HepG2 (cell line): Measurements from ENCODE around the gene TP53TG5. TPM values are rescaled to one million over a fixed set of nuclear protein-coding genes. Genes with fewer than 3 reads are reported as not detected.
A peak's percentile ranks its signal among the peaks of the same experiment; 100 is the strongest.

ENCODE experiments used
- FOXK2 ChIP-seq: fragments of 450-650 bp; IDR thresholded peaks from 2 replicates; pipeline ENCODE4 v1.6.1; 2016
- NFYC ChIP-seq: IDR thresholded peaks from 2 replicates; pipeline ENCODE4 v1.6.1; 2016; ENCODE audit warnings: missing genetic modification reagents, missing compliant biosample characterization
- PHB2 ChIP-seq: fragments of 450-650 bp; IDR thresholded peaks from 2 replicates; pipeline ENCODE4 v1.6.1; 2018; ENCODE audit not compliant: partially characterized antibody
- RFX1 ChIP-seq: fragments of 450-650 bp; IDR thresholded peaks from 2 replicates; pipeline ENCODE4 v1.6.1; 2017
- SOX5 ChIP-seq: IDR thresholded peaks from 2 replicates; pipeline ENCODE4 v1.6.1; 2016; ENCODE audit warnings: borderline replicate concordance
- SP5 ChIP-seq: IDR thresholded peaks from 2 replicates; pipeline ENCODE4 v1.6.1; 2016; ENCODE audit warnings: low read depth, borderline replicate concordance
- SRSF1 ChIP-seq: fragments of 200-400 bp; formaldehyde crosslinking; optimal IDR thresholded peaks from 2 replicates; pipeline ENCODE3; 2017; ENCODE audit warnings: mild to moderate bottlenecking, low read depth, low read length, moderate library complexity
- THAP11 ChIP-seq: IDR thresholded peaks from 2 replicates; pipeline ENCODE4 v1.6.1; 2016; ENCODE audit warnings: missing biosample characterization, missing genetic modification reagents
- TOPORS ChIP-seq: sonication (generic); formaldehyde crosslinking; IDR thresholded peaks from 2 replicates; pipeline ENCODE4 v1.8.0; 2023; ENCODE audit warnings: mild to moderate bottlenecking, missing genetic modification reagents
- ZFAT ChIP-seq: sonication (generic); formaldehyde crosslinking; conservative IDR thresholded peaks from 2 replicates; pipeline ENCODE4 v1.8.1; 2023; ENCODE audit warnings: missing genetic modification reagents, inconsistent platforms
- ZFP36L1 ChIP-seq: sonication (generic); formaldehyde crosslinking; IDR thresholded peaks from 2 replicates; pipeline ENCODE4 v1.8.0; 2022; ENCODE audit warnings: mild to moderate bottlenecking, missing genetic modification reagents, moderate library complexity
- ZFP36L2 ChIP-seq: sonication (generic); formaldehyde crosslinking; IDR thresholded peaks from 2 replicates; pipeline ENCODE4 v1.4.0; 2020; ENCODE audit warnings: missing genetic modification reagents
- ZNF124 ChIP-seq: sonication (generic); formaldehyde crosslinking; IDR thresholded peaks from 2 replicates; pipeline ENCODE4 v1.4.0; 2020; ENCODE audit warnings: missing genetic modification reagents
- ZNF33A ChIP-seq: sonication (generic); formaldehyde crosslinking; IDR thresholded peaks from 2 replicates; pipeline ENCODE4 v1.5.1; 2020; ENCODE audit warnings: missing genetic modification reagents, mild to moderate bottlenecking, moderate library complexity, borderline replicate concordance
- ZNF343 ChIP-seq: sonication (generic); formaldehyde crosslinking; IDR thresholded peaks from 2 replicates; pipeline ENCODE4 v1.4.0; 2020; ENCODE audit warnings: mild to moderate bottlenecking, missing genetic modification reagents
- ZNF670 ChIP-seq: sonication (generic); formaldehyde crosslinking; IDR thresholded peaks from 2 replicates; pipeline ENCODE4 v1.8.0; 2022; ENCODE audit warnings: mild to moderate bottlenecking, missing genetic modification reagents, borderline replicate concordance
- ZNF709 ChIP-seq: sonication (generic); formaldehyde crosslinking; IDR thresholded peaks from 2 replicates; pipeline ENCODE4 v1.5.0; 2020; ENCODE audit warnings: mild to moderate bottlenecking, missing genetic modification reagents
- ZNF878 ChIP-seq: sonication (generic); formaldehyde crosslinking; IDR thresholded peaks from 2 replicates; pipeline ENCODE4 v1.8.1; 2023; ENCODE audit warnings: mild to moderate bottlenecking, missing genetic modification reagents, moderate library complexity
- ZSCAN9 ChIP-seq: IDR thresholded peaks from 2 replicates; pipeline ENCODE4 v1.6.1; 2016; ENCODE audit warnings: borderline replicate concordance
- polyA plus RNA-seq, 8 experiments: library from polyadenylated mRNA; depleted of rRNA in 3 of 8; stranded (reverse) in 7 of 8; unstranded in 1 of 8; fragments of >200 nt; fragmentation: Illumina TruSeq in 4 of 8; extraction: Trizol in 4 of 8; gene quantifications; 2 replicates each; pipeline versions ENCODE4 v1.2.1 to v1.2.3, GENCODE V29; 2011 to 2016; ENCODE audit warnings: low read depth in 4 of 8, missing spikeins in 1 of 8, mixed read lengths in 1 of 8; ENCODE audit not compliant: insufficient read depth in 1 of 8
- total RNA-seq, 5 experiments: library from RNA; depleted of rRNA; stranded (reverse); fragments of >200 nt; fragmentation: Illumina TruSeq; extraction: Trizol; gene quantifications; 2 replicates each; pipeline ENCODE4 v1.2.3, GENCODE V29; 2016; ENCODE audit warnings: low read depth in 1 of 5
- TF ChIP-seq, protein P1 (sequence below): sonication (generic); formaldehyde crosslinking; conservative IDR thresholded peaks from 2 replicates; pipeline ENCODE4 v1.5.0; 2020; ENCODE audit warnings: missing genetic modification reagents
- TF ChIP-seq, protein P2 (sequence below): sonication (generic); formaldehyde crosslinking; IDR thresholded peaks from 2 replicates; pipeline ENCODE4 v1.5.1; 2020; ENCODE audit warnings: mild to moderate bottlenecking, missing genetic modification reagents, moderate library complexity
- TF ChIP-seq, protein P3 (sequence below): sonication (generic); formaldehyde crosslinking; IDR thresholded peaks from 2 replicates; pipeline ENCODE4 v1.4.0; 2020; ENCODE audit warnings: missing genetic modification reagents
- TF ChIP-seq, protein P4 (sequence below): sonication (generic); formaldehyde crosslinking; IDR thresholded peaks from 2 replicates; pipeline ENCODE4 v1.4.0; 2020; ENCODE audit warnings: mild to moderate bottlenecking, missing genetic modification reagents

Gene TP53TG5
- total and polyA plus RNA-seq, 2 of the 13 experiments (the other 11 are each of a cell fraction or from before 2014, with no cell fraction given), result 0.11 TPM; not detected in 1

DNA sequence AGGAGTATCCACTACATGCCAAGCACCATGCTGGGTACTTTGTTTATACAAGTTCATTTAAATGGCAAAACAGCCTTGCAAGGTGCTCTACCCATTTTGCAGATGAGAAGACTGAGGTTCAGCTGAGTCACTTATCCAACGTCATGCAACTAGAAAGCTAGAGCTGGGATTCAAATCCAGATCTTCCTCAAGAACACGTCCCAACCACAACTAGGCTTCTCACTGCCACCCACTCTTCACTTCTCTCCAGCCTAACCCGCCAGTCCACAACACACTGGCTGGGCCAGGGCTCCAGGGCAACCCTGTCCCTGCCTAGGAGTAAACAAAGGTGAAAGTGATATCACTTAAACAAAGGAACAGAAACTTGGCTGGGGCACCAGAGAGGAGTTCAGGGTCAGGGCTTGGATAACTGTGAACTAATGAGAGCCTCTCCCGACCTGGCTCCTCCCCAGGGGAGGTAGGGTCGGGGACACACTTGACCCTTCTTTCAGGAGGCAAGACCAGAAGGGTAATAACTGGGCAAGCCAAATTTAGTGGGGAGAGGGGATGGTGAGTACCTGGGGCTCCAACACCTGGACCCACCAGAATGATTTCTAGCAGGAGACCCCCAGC lies 37.8 kb downstream of the TP53TG5 start (continued):
- TF ChIP-seq SP5 (CRISPR knock-in tag), result peak; percentile 93
- TF ChIP-seq, protein P1, sequence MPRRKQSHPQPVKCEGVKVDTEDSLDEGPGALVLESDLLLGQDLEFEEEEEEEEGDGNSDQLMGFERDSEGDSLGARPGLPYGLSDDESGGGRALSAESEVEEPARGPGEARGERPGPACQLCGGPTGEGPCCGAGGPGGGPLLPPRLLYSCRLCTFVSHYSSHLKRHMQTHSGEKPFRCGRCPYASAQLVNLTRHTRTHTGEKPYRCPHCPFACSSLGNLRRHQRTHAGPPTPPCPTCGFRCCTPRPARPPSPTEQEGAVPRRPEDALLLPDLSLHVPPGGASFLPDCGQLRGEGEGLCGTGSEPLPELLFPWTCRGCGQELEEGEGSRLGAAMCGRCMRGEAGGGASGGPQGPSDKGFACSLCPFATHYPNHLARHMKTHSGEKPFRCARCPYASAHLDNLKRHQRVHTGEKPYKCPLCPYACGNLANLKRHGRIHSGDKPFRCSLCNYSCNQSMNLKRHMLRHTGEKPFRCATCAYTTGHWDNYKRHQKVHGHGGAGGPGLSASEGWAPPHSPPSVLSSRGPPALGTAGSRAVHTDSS, result 0 out of 2 replicates have a peak, but pooled peaks have one; percentile 66
- TF ChIP-seq, protein P2, sequence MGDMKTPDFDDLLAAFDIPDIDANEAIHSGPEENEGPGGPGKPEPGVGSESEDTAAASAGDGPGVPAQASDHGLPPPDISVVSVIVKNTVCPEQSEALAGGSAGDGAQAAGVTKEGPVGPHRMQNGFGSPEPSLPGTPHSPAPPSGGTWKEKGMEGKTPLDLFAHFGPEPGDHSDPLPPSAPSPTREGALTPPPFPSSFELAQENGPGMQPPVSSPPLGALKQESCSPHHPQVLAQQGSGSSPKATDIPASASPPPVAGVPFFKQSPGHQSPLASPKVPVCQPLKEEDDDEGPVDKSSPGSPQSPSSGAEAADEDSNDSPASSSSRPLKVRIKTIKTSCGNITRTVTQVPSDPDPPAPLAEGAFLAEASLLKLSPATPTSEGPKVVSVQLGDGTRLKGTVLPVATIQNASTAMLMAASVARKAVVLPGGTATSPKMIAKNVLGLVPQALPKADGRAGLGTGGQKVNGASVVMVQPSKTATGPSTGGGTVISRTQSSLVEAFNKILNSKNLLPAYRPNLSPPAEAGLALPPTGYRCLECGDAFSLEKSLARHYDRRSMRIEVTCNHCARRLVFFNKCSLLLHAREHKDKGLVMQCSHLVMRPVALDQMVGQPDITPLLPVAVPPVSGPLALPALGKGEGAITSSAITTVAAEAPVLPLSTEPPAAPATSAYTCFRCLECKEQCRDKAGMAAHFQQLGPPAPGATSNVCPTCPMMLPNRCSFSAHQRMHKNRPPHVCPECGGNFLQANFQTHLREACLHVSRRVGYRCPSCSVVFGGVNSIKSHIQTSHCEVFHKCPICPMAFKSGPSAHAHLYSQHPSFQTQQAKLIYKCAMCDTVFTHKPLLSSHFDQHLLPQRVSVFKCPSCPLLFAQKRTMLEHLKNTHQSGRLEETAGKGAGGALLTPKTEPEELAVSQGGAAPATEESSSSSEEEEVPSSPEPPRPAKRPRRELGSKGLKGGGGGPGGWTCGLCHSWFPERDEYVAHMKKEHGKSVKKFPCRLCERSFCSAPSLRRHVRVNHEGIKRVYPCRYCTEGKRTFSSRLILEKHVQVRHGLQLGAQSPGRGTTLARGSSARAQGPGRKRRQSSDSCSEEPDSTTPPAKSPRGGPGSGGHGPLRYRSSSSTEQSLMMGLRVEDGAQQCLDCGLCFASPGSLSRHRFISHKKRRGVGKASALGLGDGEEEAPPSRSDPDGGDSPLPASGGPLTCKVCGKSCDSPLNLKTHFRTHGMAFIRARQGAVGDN, result no peak; the same call in 1 of the 2 replicates
- TF ChIP-seq SOX5 (CRISPR knock-in tag), result peak; percentile 93
- TF ChIP-seq FOXK2, result peak; percentile 53; the same call in 1 of the 2 replicates
- TF ChIP-seq NFYC, result no peak
- no peak for TF ChIP-seq ZNF709 (CRISPR knock-in tag)
- no peak for TF ChIP-seq ZFP36L2 (CRISPR knock-in tag)
- TF ChIP-seq ZNF124 (CRISPR knock-in tag), result 0 out of 2 replicates have a peak, but pooled peaks have one; percentile 13
- no peak for TF ChIP-seq ZFAT (CRISPR knock-in tag)
- no peak for TF ChIP-seq THAP11 (CRISPR knock-in tag)
- TF ChIP-seq ZSCAN9 (CRISPR knock-in tag), result no peak
- no peak for TF ChIP-seq ZNF670
- peak; percentile 64; the same call in 1 of the 2 replicates for TF ChIP-seq RFX1
- TF ChIP-seq ZNF343 (CRISPR knock-in tag), result no peak
- TF ChIP-seq, protein P3, sequence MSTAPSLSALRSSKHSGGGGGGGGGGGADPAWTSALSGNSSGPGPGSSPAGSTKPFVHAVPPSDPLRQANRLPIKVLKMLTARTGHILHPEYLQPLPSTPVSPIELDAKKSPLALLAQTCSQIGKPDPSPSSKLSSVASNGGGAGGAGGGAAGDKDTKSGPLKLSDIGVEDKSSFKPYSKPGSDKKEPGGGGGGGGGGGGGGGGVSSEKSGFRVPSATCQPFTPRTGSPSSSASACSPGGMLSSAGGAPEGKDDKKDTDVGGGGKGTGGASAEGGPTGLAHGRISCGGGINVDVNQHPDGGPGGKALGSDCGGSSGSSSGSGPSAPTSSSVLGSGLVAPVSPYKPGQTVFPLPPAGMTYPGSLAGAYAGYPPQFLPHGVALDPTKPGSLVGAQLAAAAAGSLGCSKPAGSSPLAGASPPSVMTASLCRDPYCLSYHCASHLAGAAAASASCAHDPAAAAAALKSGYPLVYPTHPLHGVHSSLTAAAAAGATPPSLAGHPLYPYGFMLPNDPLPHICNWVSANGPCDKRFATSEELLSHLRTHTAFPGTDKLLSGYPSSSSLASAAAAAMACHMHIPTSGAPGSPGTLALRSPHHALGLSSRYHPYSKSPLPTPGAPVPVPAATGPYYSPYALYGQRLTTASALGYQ (CRISPR knock-in tag), result peak; percentile 67
- TF ChIP-seq TOPORS, result no peak
- TF ChIP-seq ZNF878, result peak; percentile 33; the same call in 1 of the 2 replicates
- TF ChIP-seq SRSF1, result no peak
- TF ChIP-seq, protein P4, sequence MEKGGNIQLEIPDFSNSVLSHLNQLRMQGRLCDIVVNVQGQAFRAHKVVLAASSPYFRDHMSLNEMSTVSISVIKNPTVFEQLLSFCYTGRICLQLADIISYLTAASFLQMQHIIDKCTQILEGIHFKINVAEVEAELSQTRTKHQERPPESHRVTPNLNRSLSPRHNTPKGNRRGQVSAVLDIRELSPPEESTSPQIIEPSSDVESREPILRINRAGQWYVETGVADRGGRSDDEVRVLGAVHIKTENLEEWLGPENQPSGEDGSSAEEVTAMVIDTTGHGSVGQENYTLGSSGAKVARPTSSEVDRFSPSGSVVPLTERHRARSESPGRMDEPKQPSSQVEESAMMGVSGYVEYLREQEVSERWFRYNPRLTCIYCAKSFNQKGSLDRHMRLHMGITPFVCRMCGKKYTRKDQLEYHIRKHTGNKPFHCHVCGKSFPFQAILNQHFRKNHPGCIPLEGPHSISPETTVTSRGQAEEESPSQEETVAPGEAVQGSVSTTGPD (CRISPR knock-in tag), result no peak
- 0 out of 2 replicates have a peak, but pooled peaks have one; percentile 72 for TF ChIP-seq ZFP36L1
- no peak for TF ChIP-seq PHB2
- TF ChIP-seq ZNF33A (CRISPR knock-in tag), result no peak
